GM23338 (cell line): ENCODE data around the gene DNAJC22. TPM values are rescaled to one million over a fixed set of nuclear protein-coding genes. Genes with fewer than 3 reads are reported as not detected.

Experiments used
- ATAC-seq: fragments of 200-7000 bp; cut with Tn5 transposase; 3 replicates; pipeline ENCODE4 v1.9.1; 2020
- DNase-seq: peaks from one replicate; pipeline ENCODE4 v3.0.0-alpha.2; 2015; ENCODE audit warnings: low spot score
- H2AFZ ChIP-seq: fragments of 200-600 bp; sonication (generic); 2 replicates; pipeline ENCODE4 v1.8.0; 2016; ENCODE audit warnings: antibody characterized with exemption, mild to moderate bottlenecking, moderate library complexity
- H3F3A ChIP-seq: fragments of 200-600 bp; sonication (generic); replicated peaks from 2 replicates; pipeline ENCODE4 v1.8.0; 2017; ENCODE audit warnings: antibody characterized with exemption, mixed run types, low read depth
- H3K27ac ChIP-seq: fragments of 200-600 bp; sonication (generic); 2 replicates; pipeline ENCODE4 v1.6.1; 2016; ENCODE audit warnings: low read depth
- H3K27me3 ChIP-seq: fragments of 200-600 bp; sonication (generic); 2 replicates; pipeline ENCODE4 v1.8.0; 2016; ENCODE audit warnings: mild to moderate bottlenecking, mixed run types, moderate library complexity; ENCODE audit not compliant: insufficient read depth
- H3K36me3 ChIP-seq: fragments of 200-600 bp; sonication (generic); 2 replicates; pipeline ENCODE4 v1.8.0; 2016; ENCODE audit warnings: mild to moderate bottlenecking; ENCODE audit not compliant: insufficient read depth
- H3K4me1 ChIP-seq: fragments of 200-600 bp; sonication (generic); 2 replicates; pipeline ENCODE4 v1.8.0; 2016; ENCODE audit warnings: mild to moderate bottlenecking, moderate library complexity; ENCODE audit not compliant: insufficient read depth
- H3K4me2 ChIP-seq: fragments of 200-600 bp; sonication (generic); 2 replicates; pipeline ENCODE4 v1.7.1; 2017; ENCODE audit warnings: mixed run types
- H3K4me3 ChIP-seq: fragments of 200-600 bp; sonication (generic); 2 replicates; pipeline ENCODE4 v1.6.1; 2016; ENCODE audit warnings: mixed run types
- H3K79me2 ChIP-seq: fragments of 200-600 bp; sonication (generic); replicated peaks from 2 replicates; pipeline ENCODE4 v1.8.0; 2017; ENCODE audit warnings: mild to moderate bottlenecking; ENCODE audit not compliant: insufficient read depth
- H3K9me2 ChIP-seq: fragments of 200-600 bp; sonication (generic); 2 replicates; pipeline ENCODE4 v1.8.0; 2017; ENCODE audit not compliant: insufficient read depth
- H4K20me1 ChIP-seq: fragments of 200-600 bp; sonication (generic); replicated peaks from 2 replicates; pipeline ENCODE4 v1.8.0; 2017; ENCODE audit warnings: mild to moderate bottlenecking; ENCODE audit not compliant: insufficient read depth
- H3K27ac Mint-ChIP-seq: 2 replicates; pipeline ENCODE4 v1.8.0; 2020; ENCODE audit warnings: inconsistent platforms, mild to moderate bottlenecking, moderate library complexity, mixed read lengths
- H3K27me3 Mint-ChIP-seq: 3 replicates; pipeline ENCODE4 v1.8.0; 2022; ENCODE audit warnings: low read depth, mild to moderate bottlenecking, moderate library complexity, mixed read lengths, inconsistent platforms; ENCODE audit not compliant: insufficient read depth, poor library complexity
- H3K36me3 Mint-ChIP-seq: 3 replicates; pipeline ENCODE4 v1.8.0; 2021; ENCODE audit warnings: low read depth, mild to moderate bottlenecking, inconsistent platforms, moderate library complexity, mixed read lengths
- H3K4me1 Mint-ChIP-seq: 3 replicates; pipeline ENCODE4 v1.8.0; 2020; ENCODE audit warnings: mild to moderate bottlenecking, inconsistent platforms, mixed read lengths
- H3K4me3 Mint-ChIP-seq: 3 replicates; pipeline ENCODE4 v1.8.0; 2021; ENCODE audit warnings: moderate library complexity, mild to moderate bottlenecking, inconsistent platforms, mixed read lengths
- H3K9me3 Mint-ChIP-seq: 3 replicates; pipeline ENCODE4 v1.8.0; 2020; ENCODE audit warnings: moderate library complexity, mild to moderate bottlenecking, inconsistent platforms, mixed read lengths
- CREB1 ChIP-seq: fragments of 250-450 bp; sonication (Bioruptor Pico); IDR thresholded peaks from 2 replicates; pipeline ENCODE4 v1.5.0; 2020; ENCODE audit warnings: low read depth, mild to moderate bottlenecking, moderate library complexity
- EZH2 ChIP-seq: fragments of 200-600 bp; sonication (generic); IDR thresholded peaks from one replicate; pipeline ENCODE4 v1.8.0; 2017; ENCODE audit warnings: antibody characterized with exemption, mild to moderate bottlenecking, low read depth; ENCODE audit not compliant: unreplicated experiment
- JUNB ChIP-seq: IDR thresholded peaks from one replicate; pipeline ENCODE4 v1.6.1; 2016; ENCODE audit warnings: antibody characterized with exemption; ENCODE audit not compliant: unreplicated experiment
- NANOG ChIP-seq: IDR thresholded peaks from 2 replicates; pipeline ENCODE4 v1.6.1; 2016; ENCODE audit warnings: antibody characterized with exemption, borderline replicate concordance
- ZNF114 ChIP-seq: fragments of 250-450 bp; sonication (Bioruptor Pico); IDR thresholded peaks from 2 replicates; pipeline ENCODE4 v1.5.0; 2020; ENCODE audit warnings: mild to moderate bottlenecking, moderate library complexity
- polyA plus RNA-seq: library from polyadenylated mRNA; unstranded; fragments of >200 nt; fragmentation: Nextera tagmentation; extraction: Ambion mirVana; gene quantifications from 2 replicates; pipeline ENCODE4 v1.2.1, GENCODE V29; 2016
- total RNA-seq: library from RNA; depleted of rRNA; stranded (reverse); fragments of >200 nt; shearing (Covaris generic); gene quantifications from 2 replicates; pipeline ENCODE4 v1.2.3, GENCODE V29; 2014
- TF ChIP-seq, protein P1 (sequence below): IDR thresholded peaks from 2 replicates; pipeline ENCODE4 v1.6.1; 2016; ENCODE audit warnings: antibody characterized with exemption
- TF ChIP-seq, protein P2 (sequence below): IDR thresholded peaks from one replicate; pipeline ENCODE4 v1.6.1; 2018; ENCODE audit warnings: antibody characterized with exemption; ENCODE audit not compliant: unreplicated experiment
- TF ChIP-seq, protein P3 (sequence below), 2 experiments: fragments of 200-600 bp in 1 of 2; sonication (generic) in 1 of 2; conservative IDR thresholded peaks; 2 replicates each; pipeline versions ENCODE4 v1.5.1 to v1.6.1; 2016 to 2017; ENCODE audit warnings: antibody characterized with exemption in 2 of 2, low read depth in 2 of 2, mild to moderate bottlenecking in 2 of 2, moderate library complexity in 1 of 2

Gene DNAJC22
- total and polyA plus RNA-seq, 2 experiments from 2014 or later, result 0.10 TPM; not detected in 1

DNA sequence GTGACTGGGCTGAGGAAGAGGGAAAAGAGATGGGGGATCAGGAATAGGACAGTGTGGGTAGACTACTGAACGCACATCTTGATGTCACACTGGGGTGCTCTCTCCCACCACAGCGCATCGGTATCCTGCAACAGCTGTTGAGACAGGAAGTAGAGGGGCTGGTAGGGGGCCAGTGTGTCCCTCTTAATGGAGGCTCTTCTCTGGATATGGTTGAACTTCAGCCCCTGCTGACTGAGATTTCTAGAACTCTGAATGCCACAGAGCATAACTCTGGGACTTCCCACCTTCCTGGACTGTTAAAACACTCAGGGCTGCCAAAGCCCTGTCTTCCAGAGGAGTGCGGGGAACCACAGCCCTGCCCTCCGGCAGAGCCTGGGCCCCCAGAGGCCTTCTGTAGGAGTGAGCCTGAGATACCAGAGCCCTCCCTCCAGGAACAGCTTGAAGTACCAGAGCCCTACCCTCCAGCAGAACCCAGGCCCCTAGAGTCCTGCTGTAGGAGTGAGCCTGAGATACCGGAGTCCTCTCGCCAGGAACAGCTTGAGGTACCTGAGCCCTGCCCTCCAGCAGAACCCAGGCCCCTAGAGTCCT, 16.6 kb upstream of the DNAJC22 start:
- Histone ChIP-seq H3K27me3 (peaks cover 42% of the 10 kb centered on the region), H3K79me2 (no peaks in the 10 kb centered on the region), H3K27ac (no peak overlapping the region), H3F3A (peaks cover 15% of the 10 kb centered on the region), H3K4me3 (no peak overlapping the region), H2AFZ (no peak overlapping the region), H3K4me2 (no peak overlapping the region), H3K9me2 (no peaks in the 10 kb centered on the region), H4K20me1 (peaks cover under 1% of the 10 kb centered on the region), H3K4me1 (peaks cover 6% of the 10 kb centered on the region; the same call in 1 of the 2 replicates), H3K36me3 (peaks cover 18% of the 10 kb centered on the region; the same call in 1 of the 2 replicates)
- ATAC-seq (no peak), DNase-seq (no peak)
- peaks cover 45% of the 10 kb centered on the region for H3K27me3 Mint-ChIP-seq
- H3K4me3 Mint-ChIP-seq, result no peak overlapping the region
- no peak overlapping the region for H3K27ac Mint-ChIP-seq
- H3K9me3 Mint-ChIP-seq, result no peaks in the 10 kb centered on the region; the same call in 2 of the 3 replicates
- no peak for TF ChIP-seq CREB1 (CRISPR knock-in tag)
- TF ChIP-seq, protein P1, sequence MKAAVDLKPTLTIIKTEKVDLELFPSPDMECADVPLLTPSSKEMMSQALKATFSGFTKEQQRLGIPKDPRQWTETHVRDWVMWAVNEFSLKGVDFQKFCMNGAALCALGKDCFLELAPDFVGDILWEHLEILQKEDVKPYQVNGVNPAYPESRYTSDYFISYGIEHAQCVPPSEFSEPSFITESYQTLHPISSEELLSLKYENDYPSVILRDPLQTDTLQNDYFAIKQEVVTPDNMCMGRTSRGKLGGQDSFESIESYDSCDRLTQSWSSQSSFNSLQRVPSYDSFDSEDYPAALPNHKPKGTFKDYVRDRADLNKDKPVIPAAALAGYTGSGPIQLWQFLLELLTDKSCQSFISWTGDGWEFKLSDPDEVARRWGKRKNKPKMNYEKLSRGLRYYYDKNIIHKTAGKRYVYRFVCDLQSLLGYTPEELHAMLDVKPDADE, result no peak
- no peak for TF ChIP-seq EZH2
- TF ChIP-seq, protein P2, sequence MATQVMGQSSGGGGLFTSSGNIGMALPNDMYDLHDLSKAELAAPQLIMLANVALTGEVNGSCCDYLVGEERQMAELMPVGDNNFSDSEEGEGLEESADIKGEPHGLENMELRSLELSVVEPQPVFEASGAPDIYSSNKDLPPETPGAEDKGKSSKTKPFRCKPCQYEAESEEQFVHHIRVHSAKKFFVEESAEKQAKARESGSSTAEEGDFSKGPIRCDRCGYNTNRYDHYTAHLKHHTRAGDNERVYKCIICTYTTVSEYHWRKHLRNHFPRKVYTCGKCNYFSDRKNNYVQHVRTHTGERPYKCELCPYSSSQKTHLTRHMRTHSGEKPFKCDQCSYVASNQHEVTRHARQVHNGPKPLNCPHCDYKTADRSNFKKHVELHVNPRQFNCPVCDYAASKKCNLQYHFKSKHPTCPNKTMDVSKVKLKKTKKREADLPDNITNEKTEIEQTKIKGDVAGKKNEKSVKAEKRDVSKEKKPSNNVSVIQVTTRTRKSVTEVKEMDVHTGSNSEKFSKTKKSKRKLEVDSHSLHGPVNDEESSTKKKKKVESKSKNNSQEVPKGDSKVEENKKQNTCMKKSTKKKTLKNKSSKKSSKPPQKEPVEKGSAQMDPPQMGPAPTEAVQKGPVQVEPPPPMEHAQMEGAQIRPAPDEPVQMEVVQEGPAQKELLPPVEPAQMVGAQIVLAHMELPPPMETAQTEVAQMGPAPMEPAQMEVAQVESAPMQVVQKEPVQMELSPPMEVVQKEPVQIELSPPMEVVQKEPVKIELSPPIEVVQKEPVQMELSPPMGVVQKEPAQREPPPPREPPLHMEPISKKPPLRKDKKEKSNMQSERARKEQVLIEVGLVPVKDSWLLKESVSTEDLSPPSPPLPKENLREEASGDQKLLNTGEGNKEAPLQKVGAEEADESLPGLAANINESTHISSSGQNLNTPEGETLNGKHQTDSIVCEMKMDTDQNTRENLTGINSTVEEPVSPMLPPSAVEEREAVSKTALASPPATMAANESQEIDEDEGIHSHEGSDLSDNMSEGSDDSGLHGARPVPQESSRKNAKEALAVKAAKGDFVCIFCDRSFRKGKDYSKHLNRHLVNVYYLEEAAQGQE, result no peak
- no peak for TF ChIP-seq JUNB
- TF ChIP-seq ZNF114 (CRISPR knock-in tag), result no peak
- peaks cover 45% of the 10 kb centered on the region for H3K36me3 Mint-ChIP-seq
- peaks cover 21% of the 10 kb centered on the region for H3K4me1 Mint-ChIP-seq

DNA sequence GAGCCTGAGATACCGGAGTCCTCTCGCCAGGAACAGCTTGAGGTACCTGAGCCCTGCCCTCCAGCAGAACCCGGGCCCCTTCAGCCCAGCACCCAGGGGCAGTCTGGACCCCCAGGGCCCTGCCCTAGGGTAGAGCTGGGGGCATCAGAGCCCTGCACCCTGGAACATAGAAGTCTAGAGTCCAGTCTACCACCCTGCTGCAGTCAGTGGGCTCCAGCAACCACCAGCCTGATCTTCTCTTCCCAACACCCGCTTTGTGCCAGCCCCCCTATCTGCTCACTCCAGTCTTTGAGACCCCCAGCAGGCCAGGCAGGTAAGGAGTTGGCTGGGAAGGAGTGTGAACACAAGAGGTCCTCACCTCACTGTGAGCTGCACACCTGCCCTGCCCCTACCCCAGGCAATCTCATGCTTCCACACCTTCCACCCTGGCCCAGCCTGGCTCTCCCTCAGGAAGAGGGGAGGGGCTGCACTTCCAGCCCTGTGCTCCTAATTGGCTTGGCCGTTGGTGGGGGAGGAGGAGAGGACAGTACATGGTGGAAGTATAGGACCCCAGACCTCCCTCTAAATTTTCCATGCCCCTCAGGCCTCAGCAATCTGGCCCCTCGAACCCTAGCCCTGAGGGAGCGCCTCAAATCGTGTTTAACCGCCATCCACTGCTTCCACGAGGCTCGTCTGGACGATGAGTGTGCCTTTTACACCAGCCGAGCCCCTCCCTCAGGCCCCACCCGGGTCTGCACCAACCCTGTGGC, 15.9 kb upstream of the DNAJC22 start:
- Mint-ChIP-seq H3K27ac (no peak overlapping the region), H3K4me3 (no peak overlapping the region), H3K27me3 (peaks cover 52% of the 10 kb centered on the region), H3K9me3 (peaks cover 5% of the 10 kb centered on the region; the same call in 2 of the 3 replicates), H3K4me1 (peaks cover 27% of the 10 kb centered on the region), H3K36me3 (peaks cover 42% of the 10 kb centered on the region)
- Histone ChIP-seq H3K79me2 (no peaks in the 10 kb centered on the region), H3F3A (peaks cover 22% of the 10 kb centered on the region), H3K27me3 (peaks cover 48% of the 10 kb centered on the region), H3K4me3 (no peak overlapping the region), H3K4me2 (no peak overlapping the region), H4K20me1 (peaks cover 5% of the 10 kb centered on the region), H3K27ac (no peak overlapping the region), H3K4me1 (peaks cover 6% of the 10 kb centered on the region; the same call in 1 of the 2 replicates), H2AFZ (no peak overlapping the region), H3K9me2 (no peaks in the 10 kb centered on the region), H3K36me3 (peaks cover 18% of the 10 kb centered on the region; the same call in 1 of the 2 replicates)
- ATAC-seq (no peak), DNase-seq (no peak)
- TF ChIP-seq, protein P1, result no peak
- TF ChIP-seq NANOG, result no peak
- TF ChIP-seq, protein P3, sequence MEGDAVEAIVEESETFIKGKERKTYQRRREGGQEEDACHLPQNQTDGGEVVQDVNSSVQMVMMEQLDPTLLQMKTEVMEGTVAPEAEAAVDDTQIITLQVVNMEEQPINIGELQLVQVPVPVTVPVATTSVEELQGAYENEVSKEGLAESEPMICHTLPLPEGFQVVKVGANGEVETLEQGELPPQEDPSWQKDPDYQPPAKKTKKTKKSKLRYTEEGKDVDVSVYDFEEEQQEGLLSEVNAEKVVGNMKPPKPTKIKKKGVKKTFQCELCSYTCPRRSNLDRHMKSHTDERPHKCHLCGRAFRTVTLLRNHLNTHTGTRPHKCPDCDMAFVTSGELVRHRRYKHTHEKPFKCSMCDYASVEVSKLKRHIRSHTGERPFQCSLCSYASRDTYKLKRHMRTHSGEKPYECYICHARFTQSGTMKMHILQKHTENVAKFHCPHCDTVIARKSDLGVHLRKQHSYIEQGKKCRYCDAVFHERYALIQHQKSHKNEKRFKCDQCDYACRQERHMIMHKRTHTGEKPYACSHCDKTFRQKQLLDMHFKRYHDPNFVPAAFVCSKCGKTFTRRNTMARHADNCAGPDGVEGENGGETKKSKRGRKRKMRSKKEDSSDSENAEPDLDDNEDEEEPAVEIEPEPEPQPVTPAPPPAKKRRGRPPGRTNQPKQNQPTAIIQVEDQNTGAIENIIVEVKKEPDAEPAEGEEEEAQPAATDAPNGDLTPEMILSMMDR (conservative IDR thresholded peaks at IDR 0.05; ENCODE audit: low read depth in 2 of 2), result no peak
